Trophoblast cell (in vitro differentiated cells and primary cell): ENCODE results near the gene SOAT2. TPM values are rescaled to one million over a fixed set of nuclear protein-coding genes. Genes with fewer than 3 reads are reported as not detected.

Experiments
- DNase-seq, 2 donors: peaks; one replicate each; pipeline ENCODE4 v3.0.0-alpha.2; 2016
- H2AFZ ChIP-seq: 2 replicates; pipeline ENCODE4 v1.6.1; 2013; ENCODE audit warnings: low read length, moderate library complexity, mild to moderate bottlenecking; ENCODE audit not compliant: insufficient read depth, poor library complexity
- H2AK5ac ChIP-seq: 2 replicates; pipeline ENCODE4 v1.6.1; 2013; ENCODE audit warnings: mild to moderate bottlenecking, low read length
- H2BK120ac ChIP-seq: 2 replicates; pipeline ENCODE4 v1.6.1; 2013; ENCODE audit warnings: low read length, mild to moderate bottlenecking, moderate library complexity; ENCODE audit not compliant: insufficient read depth, poor library complexity
- H2BK12ac ChIP-seq: 2 replicates; pipeline ENCODE4 v1.6.1; 2013; ENCODE audit warnings: mild to moderate bottlenecking, low read length, moderate library complexity
- H2BK5ac ChIP-seq: 2 replicates; pipeline ENCODE4 v1.6.1; 2013; ENCODE audit warnings: low read length, low read depth, moderate library complexity, mild to moderate bottlenecking; ENCODE audit not compliant: poor library complexity
- H3K14ac ChIP-seq: 2 replicates; pipeline ENCODE4 v1.6.1; 2013; ENCODE audit warnings: mild to moderate bottlenecking, low read length
- H3K18ac ChIP-seq: 2 replicates; pipeline ENCODE4 v1.6.1; 2013; ENCODE audit warnings: mild to moderate bottlenecking, low read length
- H3K23ac ChIP-seq: 2 replicates; pipeline ENCODE4 v1.6.1; 2013; ENCODE audit warnings: low read length
- H3K27ac ChIP-seq: 2 replicates; pipeline ENCODE4 v1.5.1; 2013; ENCODE audit warnings: low read depth, mild to moderate bottlenecking, inconsistent platforms, low read length, moderate library complexity
- H3K27me3 ChIP-seq: 2 replicates; pipeline ENCODE4 v1.6.1; 2013; ENCODE audit warnings: inconsistent platforms, mild to moderate bottlenecking, low read length, moderate library complexity; ENCODE audit not compliant: insufficient read depth
- H3K36me3 ChIP-seq, 2 experiments: 1 replicate in 1 of 2; 2 replicates in 1 of 2; pipeline ENCODE4 v1.6.1; 2013; ENCODE audit warnings: low read length in 2 of 2, mild to moderate bottlenecking in 2 of 2, moderate library complexity in 1 of 2; ENCODE audit not compliant: insufficient read depth in 2 of 2, control insufficient read depth in 1 of 2
- H3K4ac ChIP-seq: 2 replicates; pipeline ENCODE4 v1.6.1; 2013; ENCODE audit warnings: low read depth, mild to moderate bottlenecking, low read length, moderate library complexity
- H3K4me1 ChIP-seq, 2 experiments: 1 replicate in 1 of 2; 2 replicates in 1 of 2; pipeline ENCODE4 v1.6.1; 2013; ENCODE audit warnings: low read length in 2 of 2, mild to moderate bottlenecking in 2 of 2, moderate library complexity in 1 of 2; ENCODE audit not compliant: insufficient read depth in 2 of 2, control insufficient read depth in 1 of 2
- H3K4me2 ChIP-seq: 2 replicates; pipeline ENCODE4 v1.6.1; 2013; ENCODE audit warnings: inconsistent platforms, mild to moderate bottlenecking, low read length, moderate library complexity
- H3K4me3 ChIP-seq: 2 replicates; pipeline ENCODE4 v1.5.1; 2013; ENCODE audit warnings: mild to moderate bottlenecking, low read depth, low read length, inconsistent platforms
- H3K79me1 ChIP-seq: one replicate; pipeline ENCODE4 v1.6.1; 2013; ENCODE audit warnings: low read length
- H3K79me2 ChIP-seq: 2 replicates; pipeline ENCODE4 v1.6.1; 2013; ENCODE audit warnings: low read length, mild to moderate bottlenecking; ENCODE audit not compliant: control insufficient read depth, insufficient read depth, poor library complexity
- H3K9ac ChIP-seq: 2 replicates; pipeline ENCODE4 v1.6.1; 2013; ENCODE audit warnings: mild to moderate bottlenecking, low read length
- H3K9me3 ChIP-seq: 2 replicates; pipeline ENCODE4 v1.6.1; 2013; ENCODE audit warnings: low read depth, mild to moderate bottlenecking, control low read depth, inconsistent platforms, low read length; ENCODE audit not compliant: insufficient read depth
- H4K12ac ChIP-seq: 2 replicates; pipeline ENCODE4 v1.6.1; 2013; ENCODE audit warnings: low read depth, mild to moderate bottlenecking, low read length, moderate library complexity
- H4K8ac ChIP-seq: 2 replicates; pipeline ENCODE4 v1.6.1; 2013; ENCODE audit warnings: low read depth, mild to moderate bottlenecking, low read length, moderate library complexity
- H4K91ac ChIP-seq: one replicate; pipeline ENCODE4 v1.6.1; 2013; ENCODE audit warnings: low read depth, mild to moderate bottlenecking, low read length, moderate library complexity
- WGBS: extraction: QIAGEN DNeasy Blood & Tissue Kit; methylation state at CpG from one replicate; pipeline ENCODE4 v1.1.7; 2013; ENCODE audit warnings: missing lambda C conversion rate; ENCODE audit not compliant: insufficient read length, insufficient coverage; ENCODE audit errors: extremely low coverage; 5-methylcytosine and 5-hydroxymethylcytosine counted together
- polyA plus RNA-seq: library from polyadenylated mRNA; stranded (reverse); fragments of 200-250 nt; gene quantifications from 2 replicates; pipeline ENCODE4 v1.2.3, GENCODE V29; 2013

The SOAT2 gene
- polyA plus RNA-seq: not detected in 2 replicates

DNA sequence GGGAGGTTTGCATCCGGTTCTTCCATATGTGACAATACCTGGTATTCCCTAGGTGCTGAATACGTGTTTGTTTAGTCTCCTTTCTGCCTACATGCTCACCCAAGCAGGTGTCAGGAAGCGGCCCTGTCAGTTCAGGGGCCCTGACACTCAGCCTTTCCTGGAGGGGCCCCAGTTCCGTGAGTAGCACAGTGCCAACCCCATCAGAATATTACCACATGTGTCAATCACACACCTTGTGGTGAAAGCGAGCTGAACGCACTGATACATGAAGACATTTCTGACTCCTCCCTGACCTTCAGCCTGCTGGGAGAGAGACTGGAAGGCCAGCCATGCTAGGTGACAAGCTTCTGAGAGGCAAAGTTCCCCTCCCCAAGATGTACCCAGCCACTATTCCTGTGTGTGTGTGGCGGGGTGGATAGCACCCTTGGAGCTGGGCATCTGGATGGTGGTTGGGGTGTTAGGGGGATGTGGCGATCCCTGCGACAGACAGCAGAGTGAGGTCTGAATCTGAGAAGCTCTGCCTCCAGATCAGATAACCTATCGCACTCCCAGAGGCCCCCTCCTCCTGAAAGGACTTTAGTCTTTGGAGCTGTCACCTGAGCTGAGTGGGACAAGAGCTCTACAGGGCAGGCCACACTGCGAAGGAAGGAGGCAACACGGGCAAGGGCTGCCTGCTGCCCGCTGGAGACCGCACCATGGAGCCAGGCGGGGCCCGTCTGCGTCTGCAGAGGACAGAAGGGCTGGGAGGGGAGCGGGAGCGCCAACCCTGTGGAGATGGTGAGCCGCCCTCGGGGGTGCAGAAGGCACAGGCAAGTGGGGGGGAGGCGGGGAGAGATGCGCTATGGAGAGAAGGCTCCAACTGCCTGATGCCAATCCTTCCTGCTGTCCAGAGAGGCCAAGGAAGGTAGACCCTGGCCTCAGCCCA, at the start of gene SOAT2:
SOAT2 (plus strand) TSS at position 604 of the 925 bp plus-strand sequence; CDS start at position 696, 92 bp downstream.
- H3K4me2 ChIP-seq: no peak within 1 kb of the TSS
- no peak within 1 kb of the TSS for H3K9ac ChIP-seq
- DNase-seq: no peak
- no peak within 1 kb of the TSS for H4K12ac ChIP-seq
- no peak within 1 kb of the TSS for H3K14ac ChIP-seq
- H3K23ac ChIP-seq: no peak within 1 kb of the TSS
- H3K36me3 ChIP-seq: no peaks in the 10 kb centered on the region
- no peak within 1 kb of the TSS for H2AK5ac ChIP-seq
- no peak within 1 kb of the TSS for H2BK5ac ChIP-seq
- H3K79me2 ChIP-seq: no peaks in the 10 kb centered on the region
- H3K27me3 ChIP-seq: peaks cover 10% of the 10 kb centered on the region
- no peak within 1 kb of the TSS for H3K4ac ChIP-seq
- H3K9me3 ChIP-seq: peaks cover 4% of the 10 kb centered on the region
- H3K79me1 ChIP-seq: no peaks in the 10 kb centered on the region
- peaks cover 0 to 4% of the 10 kb centered on the region in 2 experiments for H3K4me1 ChIP-seq
- WGBS: no CpG with 5 or more reads among the region's 23 CpGs
- H4K8ac ChIP-seq: no peak within 1 kb of the TSS
- H2AFZ ChIP-seq: no peak within 1 kb of the TSS
- no peak within 1 kb of the TSS for H4K91ac ChIP-seq
- no peak within 1 kb of the TSS for H3K18ac ChIP-seq
- no peak within 1 kb of the TSS for H2BK12ac ChIP-seq
- peak within 1 kb of the TSS; percentile 7 for H3K4me3 ChIP-seq
- H2BK120ac ChIP-seq: no peak within 1 kb of the TSS
- no peak within 1 kb of the TSS for H3K27ac ChIP-seq

DNA sequence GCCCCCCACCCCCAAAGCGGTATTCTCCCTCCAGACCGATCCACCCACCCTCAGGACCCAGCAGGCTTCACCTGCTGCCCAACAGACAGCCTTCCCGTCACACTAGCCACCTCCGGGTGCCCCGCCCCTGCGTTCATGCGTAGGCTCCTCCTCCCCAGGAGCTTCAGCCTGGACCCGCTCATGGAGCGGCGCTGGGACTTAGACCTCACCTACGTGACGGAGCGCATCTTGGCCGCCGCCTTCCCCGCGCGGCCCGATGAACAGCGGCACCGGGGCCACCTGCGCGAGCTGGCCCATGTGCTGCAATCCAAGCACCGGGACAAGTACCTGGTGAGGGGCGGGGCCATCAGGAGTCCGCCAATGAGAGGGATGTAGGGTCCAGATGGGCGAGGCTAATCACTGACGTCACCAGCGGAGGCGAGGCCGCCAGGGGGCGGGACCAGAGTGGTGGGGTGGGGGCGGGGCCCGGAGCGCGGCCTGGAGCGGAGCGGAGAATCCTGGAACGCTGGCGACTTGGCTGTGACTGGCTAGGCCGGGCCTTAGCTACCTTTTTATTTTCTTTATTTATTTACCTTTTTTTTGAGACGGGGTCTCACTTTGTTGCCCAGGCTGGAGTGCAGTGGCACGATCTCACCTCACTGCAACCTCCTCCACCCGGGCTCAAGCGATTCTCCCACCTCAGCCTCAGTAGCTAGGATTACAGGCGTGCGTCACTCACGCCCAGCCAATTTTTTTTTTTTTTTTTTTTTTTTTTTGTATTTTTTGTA, 49.0 kb upstream of the SOAT2 start:
- WGBS: no CpG with 5 or more reads among the region's 48 CpGs
- H3K14ac ChIP-seq: peak overlapping the region; percentile 75
- no peaks in the 10 kb centered on the region for H3K9me3 ChIP-seq

DNA sequence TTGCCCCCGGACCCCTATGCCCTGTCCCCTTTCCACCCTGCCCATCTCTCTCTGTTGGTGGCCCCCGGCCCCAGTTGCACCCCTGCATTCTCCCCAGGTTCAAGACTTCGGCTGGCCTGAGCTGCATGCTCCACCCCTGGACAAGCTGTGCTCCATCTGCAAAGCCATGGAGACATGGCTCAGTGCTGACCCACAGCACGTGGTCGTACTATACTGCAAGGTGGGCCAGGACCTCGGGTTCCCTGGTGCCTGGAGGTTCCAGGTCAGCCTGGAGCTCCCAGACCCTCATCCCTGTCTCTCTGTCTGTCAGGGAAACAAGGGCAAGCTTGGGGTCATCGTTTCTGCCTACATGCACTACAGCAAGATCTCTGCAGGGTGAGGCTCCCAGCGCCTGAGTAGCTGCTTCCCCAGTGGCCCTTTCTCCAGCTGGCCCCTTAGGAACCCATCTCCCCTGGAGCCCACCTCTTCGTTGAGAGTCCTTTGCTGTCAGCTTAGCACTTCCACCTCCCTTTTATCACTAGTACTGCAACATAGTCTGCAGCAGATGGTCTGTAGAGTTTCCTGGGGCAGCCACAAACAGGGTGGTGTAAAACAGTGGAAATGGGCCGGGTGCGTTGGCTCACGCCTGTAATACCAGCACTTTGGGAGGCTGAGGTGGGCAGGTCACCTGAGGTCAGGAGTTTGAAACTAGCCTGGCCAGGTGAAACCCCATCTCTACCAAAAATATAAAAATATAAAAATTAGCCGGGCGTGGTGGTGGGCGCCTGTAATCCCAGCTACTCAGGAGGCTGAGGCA, 47.6 kb upstream of the SOAT2 start:
- DNase-seq: no peak

More for the DNA sequence above, 49.0 kb upstream of the SOAT2 start:
- Histone ChIP-seq H3K36me3 (no peaks in the 10 kb centered on the region), H4K8ac (peak overlapping the region; percentile 64), H3K27ac (peak overlapping the region; percentile 66), H4K12ac (no peak overlapping the region), H3K27me3 (no peaks in the 10 kb centered on the region), H2BK120ac (peak overlapping the region; percentile 50), H3K9ac (no peak overlapping the region), H3K79me1 (peaks cover 10% of the 10 kb centered on the region), H3K4me3 (peak overlapping the region; percentile 80), H3K79me2 (no peaks in the 10 kb centered on the region), H3K4ac (no peak overlapping the region), H3K23ac (no peak overlapping the region), H3K4me2 (peak overlapping the region; percentile 70), H2AK5ac (no peak overlapping the region), H2AFZ (peak overlapping the region; percentile 77), H2BK12ac (peak overlapping the region; percentile 48), H4K91ac (peak overlapping the region; percentile 58), H2BK5ac (peak overlapping the region; percentile 79), H3K18ac (peak overlapping the region; percentile 75), H3K4me1 (peaks cover 31 to 35% of the 10 kb centered on the region in 2 experiments)
- DNase-seq: peak; percentile 95 to 97

DNA sequence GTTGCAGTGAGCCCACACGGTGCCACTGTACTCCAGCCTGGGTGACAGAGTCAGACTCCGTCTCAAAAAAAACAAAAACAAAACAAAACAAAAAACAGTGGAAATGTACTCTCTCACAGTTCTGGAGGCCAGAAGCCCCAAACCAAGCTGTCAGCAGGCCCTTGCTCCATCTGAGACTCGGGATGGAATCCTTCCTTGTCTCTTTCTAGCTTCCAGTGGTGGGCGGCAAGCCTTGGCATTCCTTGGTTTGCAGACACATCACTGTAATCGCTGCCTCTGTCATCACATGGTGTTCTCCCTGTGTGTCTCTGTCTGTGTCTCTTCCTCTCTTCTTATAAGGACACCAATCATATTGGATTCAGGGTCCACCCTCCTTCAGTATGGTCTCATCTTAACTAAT, 47.0 kb upstream of the SOAT2 start:
- H4K8ac ChIP-seq: no peak overlapping the region
- no peaks in the 10 kb centered on the region for H3K27me3 ChIP-seq
- no peak overlapping the region for H3K18ac ChIP-seq
- no peak overlapping the region for H4K12ac ChIP-seq
- H3K4me1 ChIP-seq: peaks cover 11 to 17% of the 10 kb centered on the region in 2 experiments
- DNase-seq: no peak
- H3K36me3 ChIP-seq: no peaks in the 10 kb centered on the region
- H3K9ac ChIP-seq: no peak overlapping the region
- H3K23ac ChIP-seq: no peak overlapping the region
- no peak overlapping the region for H3K4me3 ChIP-seq
- H2AFZ ChIP-seq: no peak overlapping the region
- H2BK12ac ChIP-seq: no peak overlapping the region
- no peak overlapping the region for H2BK120ac ChIP-seq
- H3K4ac ChIP-seq: no peak overlapping the region
- H3K9me3 ChIP-seq: no peaks in the 10 kb centered on the region
- H3K79me2 ChIP-seq: no peaks in the 10 kb centered on the region
- peaks cover 3% of the 10 kb centered on the region for H3K79me1 ChIP-seq
- H3K14ac ChIP-seq: no peak overlapping the region
- H3K27ac ChIP-seq: no peak overlapping the region
- no peak overlapping the region for H4K91ac ChIP-seq
- H2BK5ac ChIP-seq: no peak overlapping the region
- no peak overlapping the region for H3K4me2 ChIP-seq
- no peak overlapping the region for H2AK5ac ChIP-seq
- no CpG with 5 or more reads among the region's 5 CpGs for WGBS

More for the DNA sequence above, 47.6 kb upstream of the SOAT2 start:
- Histone ChIP-seq H3K14ac (no peak overlapping the region), H2BK12ac (no peak overlapping the region), H2BK120ac (no peak overlapping the region), H3K36me3 (no peaks in the 10 kb centered on the region), H3K9ac (no peak overlapping the region), H3K23ac (no peak overlapping the region), H2BK5ac (no peak overlapping the region), H3K27me3 (no peaks in the 10 kb centered on the region), H3K79me1 (peaks cover 3% of the 10 kb centered on the region), H3K9me3 (no peaks in the 10 kb centered on the region), H4K8ac (no peak overlapping the region), H2AK5ac (no peak overlapping the region), H3K27ac (no peak overlapping the region), H3K79me2 (no peaks in the 10 kb centered on the region), H2AFZ (no peak overlapping the region), H3K4me2 (no peak overlapping the region), H4K91ac (no peak overlapping the region), H3K18ac (no peak overlapping the region), H3K4me3 (no peak overlapping the region), H3K4ac (no peak overlapping the region), H4K12ac (no peak overlapping the region), H3K4me1 (peaks cover 18 to 23% of the 10 kb centered on the region in 2 experiments)
- no CpG with 5 or more reads among the region's 15 CpGs for WGBS
